B cell (primary cell): ENCODE results near the gene GIMAP8. TPM values are rescaled to one million over a fixed set of nuclear protein-coding genes. Genes with fewer than 3 reads are reported as not detected.

Source experiments
- ATAC-seq: fragments of 200-7000 bp; cut with Tn5 transposase; one replicate; pipeline ENCODE4 v1.10.0; 2021; ENCODE audit warnings: low read depth, mild to moderate bottlenecking, moderate number of reproducible peaks, moderate library complexity
- CTCF ChIA-PET: fragments of 350-600 bp; sonication (Branson Sonifier 250); formaldehyde crosslinking; loops from one replicate; lab custom pipeline; 2021; ENCODE audit warnings: antibody characterized with exemption, inconsistent platforms; lab: Charles Lee
- POLR2A ChIA-PET: fragments of 350-600 bp; sonication (Branson Sonifier 250); formaldehyde crosslinking; loops from one replicate; lab custom pipeline; 2021; ENCODE audit warnings: antibody characterized with exemption; lab: Charles Lee
- DNase-seq: peaks from one replicate; pipeline ENCODE4 v3.0.0; 2013
- H2AFZ ChIP-seq: 2 replicates; pipeline ENCODE4 v1.6.1; 2012; ENCODE audit warnings: mild to moderate bottlenecking, low read depth, low read length; ENCODE audit not compliant: insufficient read depth, poor library complexity, severe bottlenecking
- H3K27ac ChIP-seq, 2 donors: 1 replicate in 1 of 2; 2 replicates in 1 of 2; pipeline ENCODE4 v1.5.1; 2012 to 2013; ENCODE audit warnings: low read length in 2 of 2, mild to moderate bottlenecking in 2 of 2, moderate library complexity in 1 of 2
- H3K27me3 ChIP-seq, 4 experiments: fragments of 200-600 bp in 1 of 4; sonication (generic) in 1 of 4; replicated peaks in 1 of 4; 1 replicate in 2 of 4; 2 replicates in 2 of 4; pipeline versions ENCODE4 v1.6.1 to v1.7.0; 2013 to 2016; ENCODE audit warnings: low read length in 3 of 4, mild to moderate bottlenecking in 2 of 4, mixed read lengths in 1 of 4, moderate library complexity in 1 of 4; ENCODE audit not compliant: insufficient read depth in 4 of 4, control insufficient read depth in 3 of 4; ENCODE audit errors: control extremely low read depth in 1 of 4
- H3K36me3 ChIP-seq, 2 experiments: replicated peaks in 1 of 2; 1 replicate in 1 of 2; 2 replicates in 1 of 2; pipeline versions ENCODE4 v1.6.1 to v1.7.1; 2013; ENCODE audit warnings: low read length in 1 of 2; ENCODE audit not compliant: insufficient read depth in 2 of 2, control insufficient read depth in 1 of 2; ENCODE audit errors: control extremely low read depth in 1 of 2, extremely low read depth in 1 of 2
- H3K4me1 ChIP-seq, 2 donors: fragments of 200-600 bp in 1 of 2; sonication (generic) in 1 of 2; 1 replicate in 1 of 2; 2 replicates in 1 of 2; pipeline versions ENCODE4 v1.5.1 to v1.6.1; 2013 to 2017; ENCODE audit warnings: low read length in 2 of 2; ENCODE audit not compliant: control insufficient read depth in 2 of 2, insufficient read depth in 2 of 2
- H3K4me2 ChIP-seq: replicated peaks from 2 replicates; pipeline ENCODE3; 2012; ENCODE audit warnings: mild to moderate bottlenecking, low read depth, low read length; ENCODE audit not compliant: poor library complexity, severe bottlenecking
- H3K4me3 ChIP-seq, 5 experiments: fragments of 200-600 bp in 1 of 5; sonication (generic) in 1 of 5; 1 replicate in 3 of 5; 2 replicates in 2 of 5; pipeline versions ENCODE4 v1.5.1 to v1.7.0; 2011 to 2016; ENCODE audit warnings: low read length in 4 of 5, mild to moderate bottlenecking in 4 of 5, low read depth in 2 of 5, control low read depth in 1 of 5, moderate library complexity in 1 of 5; ENCODE audit not compliant: insufficient read depth in 1 of 5; ENCODE audit errors: control extremely low read depth in 1 of 5, extremely low read depth in 1 of 5
- H3K79me2 ChIP-seq: fragments of 200-600 bp; sonication (generic); one replicate; pipeline ENCODE4 v1.6.0; 2016; ENCODE audit warnings: low read length; ENCODE audit not compliant: control insufficient read depth, insufficient read depth
- H3K9ac ChIP-seq: fragments of 200-600 bp; sonication (generic); 2 replicates; pipeline ENCODE4 v1.6.1; 2017; ENCODE audit warnings: mild to moderate bottlenecking, low read length, moderate library complexity
- H3K9me3 ChIP-seq, 3 donors: one replicate each; pipeline versions ENCODE4 v1.6.1 to v1.7.1; 2013; ENCODE audit warnings: low read length in 2 of 3; ENCODE audit not compliant: control insufficient read depth in 2 of 3, insufficient read depth in 1 of 3; ENCODE audit errors: control extremely low read depth in 1 of 3
- H4K20me1 ChIP-seq: 2 replicates; pipeline ENCODE4 v1.6.0; 2012; ENCODE audit warnings: mild to moderate bottlenecking, low read length; ENCODE audit not compliant: insufficient read depth, control insufficient read depth, poor library complexity, severe bottlenecking
- H3K27ac Mint-ChIP-seq: one replicate; pipeline ENCODE4 v1.8.0; 2021; ENCODE audit warnings: mixed read lengths
- H3K27me3 Mint-ChIP-seq: one replicate; pipeline ENCODE4 v1.8.0; 2021; ENCODE audit warnings: mixed read lengths
- H3K4me1 Mint-ChIP-seq: one replicate; pipeline ENCODE4 v1.8.0; 2021; ENCODE audit warnings: mixed read lengths
- H3K4me3 Mint-ChIP-seq: one replicate; pipeline ENCODE4 v1.8.0; 2021; ENCODE audit warnings: mixed read lengths
- H3K9me3 Mint-ChIP-seq: one replicate; pipeline ENCODE4 v1.8.0; 2022; ENCODE audit warnings: mixed read lengths; ENCODE audit not compliant: insufficient read depth
- CTCF ChIP-seq: fragments of 200-600 bp; IDR thresholded peaks from one replicate; pipeline ENCODE4 v1.8.0; 2022; ENCODE audit warnings: antibody characterized with exemption, mild to moderate bottlenecking
- EZH2 ChIP-seq: IDR thresholded peaks from 2 replicates; pipeline ENCODE4 v1.6.1; 2012; ENCODE audit warnings: borderline replicate concordance, low read depth, mild to moderate bottlenecking, moderate library complexity, low read length; ENCODE audit not compliant: insufficient read depth, poor library complexity, severe bottlenecking
- WGBS: methylation state at CpG from one replicate; pipeline ENCODE4 v1.1.5; 2013; ENCODE audit warnings: missing lambda C conversion rate; ENCODE audit not compliant: insufficient coverage; 5-methylcytosine and 5-hydroxymethylcytosine counted together
- intact Hi-C: fragments of 100-400 bp; cut with micrococcal nuclease; formaldehyde crosslinking; loops from one replicate; pipeline ENCODE4 v1.10.0; 2022
- polyA plus RNA-seq: library from polyadenylated mRNA; depleted of rRNA; stranded (reverse); fragments of >200 nt; gene quantifications from 2 replicates; pipeline ENCODE4 v1.2.3, GENCODE V29; 2012
- total RNA-seq, 2 donors: library from RNA; stranded (reverse); fragments of 120-200 nt in 1 of 2; gene quantifications; 1 replicate in 1 of 2; 2 replicates in 1 of 2; pipeline versions ENCODE4 v1.2.3 to v1.2.4, GENCODE V29; 2013 to 2022

The GIMAP8 gene
- total and polyA plus RNA-seq, 2 donors (not counting 1 experiment from before 2014, with no cell fraction given): 0.34 to 0.47 TPM

GRCh38 chr7:150516956-150517745, 66.7 kb downstream of the GIMAP8 start:
- Histone ChIP-seq H4K20me1 (no peaks in the 10 kb centered on the region), H3K27ac (no peak overlapping the region), H3K36me3 (no peaks in the 10 kb centered on the region), H3K4me1 (no peaks in the 10 kb centered on the region), H3K9me3 (no peaks in the 10 kb centered on the region), H3K27me3 (no peaks in the 10 kb centered on the region), H3K4me2 (no peak overlapping the region), H3K4me3 (peak overlapping the region in 1 of 5 experiments; percentile 1), H3K79me2 (no peaks in the 10 kb centered on the region), H2AFZ (no peak overlapping the region), H3K9ac (no peak overlapping the region)
- Mint-ChIP-seq H3K27me3 (peaks cover 7% of the 10 kb centered on the region), H3K9me3 (no peaks in the 10 kb centered on the region), H3K27ac (no peak overlapping the region), H3K4me3 (no peak overlapping the region), H3K4me1 (peaks cover 4% of the 10 kb centered on the region)
- intact Hi-C loops: no loop called here
- ATAC-seq: no peak
- no CpG with 5 or more reads among the region's 1 CpG for WGBS
- POLR2A ChIA-PET: no interaction called here
- DNase-seq: no peak
- CTCF ChIA-PET: no interaction called here
- TF ChIP-seq EZH2: no peak
- TF ChIP-seq CTCF: no peak

- Histone ChIP-seq H3K9ac (no peak overlapping the region), H3K4me1 (no peaks in the 10 kb centered on the region), H3K4me2 (no peak overlapping the region), H3K9me3 (no peaks in the 10 kb centered on the region), H3K4me3 (no peak overlapping the region), H3K79me2 (no peaks in the 10 kb centered on the region), H3K27me3 (no peaks in the 10 kb centered on the region), H3K27ac (no peak overlapping the region), H2AFZ (no peak overlapping the region), H3K36me3 (no peaks in the 10 kb centered on the region), H4K20me1 (no peaks in the 10 kb centered on the region)
- no peaks in the 10 kb centered on the region for H3K9me3 Mint-ChIP-seq
- ChIA-PET CTCF (no interaction called here), POLR2A (no interaction called here)
- peaks cover 7% of the 10 kb centered on the region for H3K27me3 Mint-ChIP-seq
- peaks cover 4% of the 10 kb centered on the region for H3K4me1 Mint-ChIP-seq
- TF ChIP-seq EZH2: no peak
- TF ChIP-seq CTCF: no peak
- no peak overlapping the region for H3K4me3 Mint-ChIP-seq
- intact Hi-C loops: no loop called here
- no CpG with 5 or more reads among the region's 2 CpGs for WGBS
- ATAC-seq (no peak), DNase-seq (no peak)
- no peak overlapping the region for H3K27ac Mint-ChIP-seq
Observed at GRCh38 chr7:150519310-150519709, 68.9 kb downstream of the GIMAP8 start.
